HepG2 (cell line): ENCODE data around the gene TTC38. TPM values are rescaled to one million over a fixed set of nuclear protein-coding genes. Genes with fewer than 3 reads are reported as not detected.

ENCODE experiments used
- ATM ChIP-seq: fragments of 450-650 bp; IDR thresholded peaks from 2 replicates; pipeline ENCODE4 v1.7.1; 2017; ENCODE audit warnings: mild to moderate bottlenecking, borderline replicate concordance
- HOXA9 ChIP-seq: sonication (generic); formaldehyde crosslinking; IDR thresholded peaks from 2 replicates; pipeline ENCODE4 v1.8.1; 2022; ENCODE audit warnings: missing genetic modification reagents, mild to moderate bottlenecking, moderate library complexity, borderline replicate concordance
- IKZF4 ChIP-seq: sonication (generic); formaldehyde crosslinking; IDR thresholded peaks from 2 replicates; pipeline ENCODE4 v1.5.1; 2020; ENCODE audit warnings: borderline replicate concordance, mild to moderate bottlenecking, low read depth, missing genetic modification reagents; ENCODE audit errors: not compliant biosample characterization
- MTA3 ChIP-seq: sonication (generic); formaldehyde crosslinking; IDR thresholded peaks from 2 replicates; pipeline ENCODE4 v1.4.0; 2020; ENCODE audit warnings: missing genetic modification reagents
- MYC ChIP-seq: sonication (generic); formaldehyde crosslinking; IDR thresholded peaks from 2 replicates; pipeline ENCODE4 v1.9.0; 2021; ENCODE audit warnings: missing genetic modification reagents, borderline replicate concordance
- NFE2L2 ChIP-seq: fragments of 150-350 bp; IDR thresholded peaks from 2 replicates; pipeline ENCODE4 v1.6.1; 2014; ENCODE audit warnings: low read length
- PHF20 ChIP-seq: sonication (generic); formaldehyde crosslinking; IDR thresholded peaks from 2 replicates; pipeline ENCODE4 v1.5.0; 2020; ENCODE audit warnings: mild to moderate bottlenecking, missing genetic modification reagents
- TARDBP ChIP-seq: sonication (generic); formaldehyde crosslinking; IDR thresholded peaks from 2 replicates; pipeline ENCODE4 v1.8.0; 2022; ENCODE audit warnings: mild to moderate bottlenecking, missing genetic modification reagents
- XRCC5 ChIP-seq: fragments of 200-400 bp; formaldehyde crosslinking; optimal IDR thresholded peaks from 2 replicates; pipeline ENCODE3; 2017; ENCODE audit warnings: mild to moderate bottlenecking, low read length
- ZBTB21 ChIP-seq: sonication (generic); formaldehyde crosslinking; IDR thresholded peaks from 2 replicates; pipeline ENCODE4 v1.4.0; 2020; ENCODE audit warnings: missing genetic modification reagents
- ZIK1 ChIP-seq: sonication (generic); formaldehyde crosslinking; IDR thresholded peaks from 2 replicates; pipeline ENCODE4 v1.5.0; 2020; ENCODE audit warnings: mild to moderate bottlenecking, low read depth, missing genetic modification reagents, borderline replicate concordance
- ZNF101 ChIP-seq: sonication (generic); formaldehyde crosslinking; IDR thresholded peaks from 2 replicates; pipeline ENCODE4 v1.4.0; 2020; ENCODE audit warnings: mild to moderate bottlenecking, low read depth, missing genetic modification reagents, borderline replicate concordance
- ZNF670 ChIP-seq: sonication (generic); formaldehyde crosslinking; IDR thresholded peaks from 2 replicates; pipeline ENCODE4 v1.8.0; 2022; ENCODE audit warnings: mild to moderate bottlenecking, missing genetic modification reagents, borderline replicate concordance
- polyA plus RNA-seq, 8 experiments: library from polyadenylated mRNA; depleted of rRNA in 3 of 8; stranded (reverse) in 7 of 8; unstranded in 1 of 8; fragments of >200 nt; fragmentation: Illumina TruSeq in 4 of 8; extraction: Trizol in 4 of 8; gene quantifications; 2 replicates each; pipeline versions ENCODE4 v1.2.1 to v1.2.3, GENCODE V29; 2011 to 2016; ENCODE audit warnings: low read depth in 4 of 8, missing spikeins in 1 of 8, mixed read lengths in 1 of 8; ENCODE audit not compliant: insufficient read depth in 1 of 8
- total RNA-seq, 5 experiments: library from RNA; depleted of rRNA; stranded (reverse); fragments of >200 nt; fragmentation: Illumina TruSeq; extraction: Trizol; gene quantifications; 2 replicates each; pipeline ENCODE4 v1.2.3, GENCODE V29; 2016; ENCODE audit warnings: low read depth in 1 of 5
- TF ChIP-seq, protein P1 (sequence below): IDR thresholded peaks from 2 replicates; pipeline ENCODE4 v1.4.0; 2020; ENCODE audit warnings: mild to moderate bottlenecking, missing genetic modification reagents
- TF ChIP-seq, protein P2 (sequence below): sonication (generic); formaldehyde crosslinking; IDR thresholded peaks from 2 replicates; pipeline ENCODE4 v1.4.0; 2020; ENCODE audit warnings: missing genetic modification reagents, borderline replicate concordance
- TF ChIP-seq, protein P3 (sequence below): IDR thresholded peaks from 2 replicates; pipeline ENCODE4 v1.6.1; 2016; ENCODE audit warnings: missing compliant biosample characterization, missing genetic modification reagents, borderline replicate concordance
- TF ChIP-seq, protein P4 (sequence below): sonication (generic); formaldehyde crosslinking; IDR thresholded peaks from 2 replicates; pipeline ENCODE4 v1.4.0; 2020; ENCODE audit warnings: missing genetic modification reagents

TTC38 gene
- total and polyA plus RNA-seq, 2 of the 13 experiments (the other 11 are each of a cell fraction or from before 2014, with no cell fraction given) = 101 to 105 TPM

DNA sequence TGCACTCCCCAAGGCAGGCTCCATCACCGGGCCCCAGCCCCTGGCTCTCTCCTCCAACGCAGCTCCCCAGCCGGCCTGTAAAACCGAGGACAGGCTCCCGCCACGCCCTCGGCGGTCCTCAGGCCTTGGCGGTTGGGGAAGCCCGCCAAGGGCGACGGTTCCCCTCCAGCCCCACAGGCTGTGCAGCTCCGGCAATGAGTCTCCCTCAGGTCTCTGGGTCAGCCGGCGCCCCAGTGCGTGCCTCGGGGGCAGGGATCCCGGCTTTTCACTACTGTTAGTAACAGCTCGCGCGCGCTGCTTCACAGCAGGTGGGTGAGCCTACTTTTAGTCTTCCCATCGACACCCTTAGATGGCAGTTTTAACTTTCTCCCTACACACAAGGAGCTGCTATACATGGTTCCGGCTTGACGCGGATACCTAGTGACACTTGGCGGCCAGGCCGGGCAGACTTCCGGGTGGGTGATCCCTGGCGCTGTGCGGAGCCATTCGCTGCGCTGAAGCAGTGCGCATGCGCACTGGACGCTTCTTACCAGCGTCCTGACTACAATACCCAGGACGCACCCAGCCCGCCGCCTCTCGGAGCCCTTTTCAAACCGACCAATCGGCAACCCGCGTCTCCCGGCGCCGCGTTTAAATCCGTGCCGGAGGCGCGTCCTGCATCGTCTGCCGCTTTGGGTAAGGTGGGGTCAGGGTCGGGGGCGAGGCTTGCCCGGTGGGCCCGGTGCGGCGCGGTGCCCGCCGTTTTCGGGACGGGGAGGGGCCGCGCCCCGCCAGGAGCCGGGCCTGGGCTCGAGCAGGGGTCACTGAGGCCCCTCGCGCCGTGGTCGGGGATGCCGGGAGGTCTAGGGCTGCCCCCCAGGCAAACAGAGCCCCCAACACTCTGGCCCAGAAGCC lies 28.7 kb downstream of the TTC38 start, which contains the start of gene GTSE1 (continued):
- TF ChIP-seq, protein P1, sequence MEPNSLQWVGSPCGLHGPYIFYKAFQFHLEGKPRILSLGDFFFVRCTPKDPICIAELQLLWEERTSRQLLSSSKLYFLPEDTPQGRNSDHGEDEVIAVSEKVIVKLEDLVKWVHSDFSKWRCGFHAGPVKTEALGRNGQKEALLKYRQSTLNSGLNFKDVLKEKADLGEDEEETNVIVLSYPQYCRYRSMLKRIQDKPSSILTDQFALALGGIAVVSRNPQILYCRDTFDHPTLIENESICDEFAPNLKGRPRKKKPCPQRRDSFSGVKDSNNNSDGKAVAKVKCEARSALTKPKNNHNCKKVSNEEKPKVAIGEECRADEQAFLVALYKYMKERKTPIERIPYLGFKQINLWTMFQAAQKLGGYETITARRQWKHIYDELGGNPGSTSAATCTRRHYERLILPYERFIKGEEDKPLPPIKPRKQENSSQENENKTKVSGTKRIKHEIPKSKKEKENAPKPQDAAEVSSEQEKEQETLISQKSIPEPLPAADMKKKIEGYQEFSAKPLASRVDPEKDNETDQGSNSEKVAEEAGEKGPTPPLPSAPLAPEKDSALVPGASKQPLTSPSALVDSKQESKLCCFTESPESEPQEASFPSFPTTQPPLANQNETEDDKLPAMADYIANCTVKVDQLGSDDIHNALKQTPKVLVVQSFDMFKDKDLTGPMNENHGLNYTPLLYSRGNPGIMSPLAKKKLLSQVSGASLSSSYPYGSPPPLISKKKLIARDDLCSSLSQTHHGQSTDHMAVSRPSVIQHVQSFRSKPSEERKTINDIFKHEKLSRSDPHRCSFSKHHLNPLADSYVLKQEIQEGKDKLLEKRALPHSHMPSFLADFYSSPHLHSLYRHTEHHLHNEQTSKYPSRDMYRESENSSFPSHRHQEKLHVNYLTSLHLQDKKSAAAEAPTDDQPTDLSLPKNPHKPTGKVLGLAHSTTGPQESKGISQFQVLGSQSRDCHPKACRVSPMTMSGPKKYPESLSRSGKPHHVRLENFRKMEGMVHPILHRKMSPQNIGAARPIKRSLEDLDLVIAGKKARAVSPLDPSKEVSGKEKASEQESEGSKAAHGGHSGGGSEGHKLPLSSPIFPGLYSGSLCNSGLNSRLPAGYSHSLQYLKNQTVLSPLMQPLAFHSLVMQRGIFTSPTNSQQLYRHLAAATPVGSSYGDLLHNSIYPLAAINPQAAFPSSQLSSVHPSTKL (CRISPR knock-in tag) = no peak
- TF ChIP-seq MYC (peak; percentile 36; the same call in 1 of the 2 replicates), ZIK1 (CRISPR knock-in tag) (no peak; the same call in 1 of the 2 replicates), ZNF670 (no peak), ZNF101 (no peak), ATM (no peak), NFE2L2 (no peak), TARDBP (CRISPR knock-in tag) (no peak), HOXA9 (peak; percentile 98), PHF20 (CRISPR knock-in tag) (peak; percentile 75), ZBTB21 (CRISPR knock-in tag) (no peak; the same call in 1 of the 2 replicates), MTA3 (no peak), IKZF4 (CRISPR knock-in tag) (peak; percentile 8), XRCC5 (peak; percentile 38)
- TF ChIP-seq, protein P2, sequence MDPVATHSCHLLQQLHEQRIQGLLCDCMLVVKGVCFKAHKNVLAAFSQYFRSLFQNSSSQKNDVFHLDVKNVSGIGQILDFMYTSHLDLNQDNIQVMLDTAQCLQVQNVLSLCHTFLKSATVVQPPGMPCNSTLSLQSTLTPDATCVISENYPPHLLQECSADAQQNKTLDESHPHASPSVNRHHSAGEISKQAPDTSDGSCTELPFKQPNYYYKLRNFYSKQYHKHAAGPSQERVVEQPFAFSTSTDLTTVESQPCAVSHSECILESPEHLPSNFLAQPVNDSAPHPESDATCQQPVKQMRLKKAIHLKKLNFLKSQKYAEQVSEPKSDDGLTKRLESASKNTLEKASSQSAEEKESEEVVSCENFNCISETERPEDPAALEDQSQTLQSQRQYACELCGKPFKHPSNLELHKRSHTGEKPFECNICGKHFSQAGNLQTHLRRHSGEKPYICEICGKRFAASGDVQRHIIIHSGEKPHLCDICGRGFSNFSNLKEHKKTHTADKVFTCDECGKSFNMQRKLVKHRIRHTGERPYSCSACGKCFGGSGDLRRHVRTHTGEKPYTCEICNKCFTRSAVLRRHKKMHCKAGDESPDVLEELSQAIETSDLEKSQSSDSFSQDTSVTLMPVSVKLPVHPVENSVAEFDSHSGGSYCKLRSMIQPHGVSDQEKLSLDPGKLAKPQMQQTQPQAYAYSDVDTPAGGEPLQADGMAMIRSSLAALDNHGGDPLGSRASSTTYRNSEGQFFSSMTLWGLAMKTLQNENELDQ (CRISPR knock-in tag) = peak; percentile 20; the same call in 1 of the 2 replicates
- TF ChIP-seq, protein P3, sequence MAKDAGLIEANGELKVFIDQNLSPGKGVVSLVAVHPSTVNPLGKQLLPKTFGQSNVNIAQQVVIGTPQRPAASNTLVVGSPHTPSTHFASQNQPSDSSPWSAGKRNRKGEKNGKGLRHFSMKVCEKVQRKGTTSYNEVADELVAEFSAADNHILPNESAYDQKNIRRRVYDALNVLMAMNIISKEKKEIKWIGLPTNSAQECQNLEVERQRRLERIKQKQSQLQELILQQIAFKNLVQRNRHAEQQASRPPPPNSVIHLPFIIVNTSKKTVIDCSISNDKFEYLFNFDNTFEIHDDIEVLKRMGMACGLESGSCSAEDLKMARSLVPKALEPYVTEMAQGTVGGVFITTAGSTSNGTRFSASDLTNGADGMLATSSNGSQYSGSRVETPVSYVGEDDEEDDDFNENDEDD = peak; percentile 100
- TF ChIP-seq, protein P4, sequence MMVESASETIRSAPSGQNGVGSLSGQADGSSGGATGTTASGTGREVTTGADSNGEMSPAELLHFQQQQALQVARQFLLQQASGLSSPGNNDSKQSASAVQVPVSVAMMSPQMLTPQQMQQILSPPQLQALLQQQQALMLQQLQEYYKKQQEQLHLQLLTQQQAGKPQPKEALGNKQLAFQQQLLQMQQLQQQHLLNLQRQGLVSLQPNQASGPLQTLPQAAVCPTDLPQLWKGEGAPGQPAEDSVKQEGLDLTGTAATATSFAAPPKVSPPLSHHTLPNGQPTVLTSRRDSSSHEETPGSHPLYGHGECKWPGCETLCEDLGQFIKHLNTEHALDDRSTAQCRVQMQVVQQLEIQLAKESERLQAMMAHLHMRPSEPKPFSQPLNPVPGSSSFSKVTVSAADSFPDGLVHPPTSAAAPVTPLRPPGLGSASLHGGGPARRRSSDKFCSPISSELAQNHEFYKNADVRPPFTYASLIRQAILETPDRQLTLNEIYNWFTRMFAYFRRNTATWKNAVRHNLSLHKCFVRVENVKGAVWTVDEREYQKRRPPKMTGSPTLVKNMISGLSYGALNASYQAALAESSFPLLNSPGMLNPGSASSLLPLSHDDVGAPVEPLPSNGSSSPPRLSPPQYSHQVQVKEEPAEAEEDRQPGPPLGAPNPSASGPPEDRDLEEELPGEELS (CRISPR knock-in tag) = peak; percentile 27; the same call in 1 of the 2 replicates
